HepG2 (cell line): Measurements from ENCODE around the gene C11orf21. TPM values are rescaled to one million over a fixed set of nuclear protein-coding genes. Genes with fewer than 3 reads are reported as not detected.

Source experiments
- ATAC-seq: fragments of 200-7000 bp; cut with Tn5 transposase; 3 replicates; pipeline ENCODE4 v1.9.1; 2020; ENCODE audit warnings: mild to moderate bottlenecking, moderate library complexity
- BruUV-seq: library from RNA; stranded (reverse); fragments of 400-500 nt; replicated peaks from 2 replicates; lab custom pipeline; 2021; lab: Mats Ljungman, UMichigan
- CTCF ChIA-PET: fragments of 300-600 bp; formaldehyde crosslinking; extraction: SDS; loops from one replicate; lab custom pipeline; 2021; ENCODE audit warnings: low total read pairs, inconsistent platforms, low intra/inter-chr PET ratio; lab: Yijun Ruan, JAX
- POLR2A ChIA-PET: fragments of 350-600 bp; sonication (Branson Sonifier 250); formaldehyde crosslinking; loops from one replicate; lab custom pipeline; 2020; ENCODE audit warnings: antibody characterized with exemption, inconsistent platforms; lab: Yijun Ruan, JAX
- DNase-seq: peaks from one replicate; pipeline ENCODE4 v3.0.0-alpha.2; 2015; ENCODE audit warnings: low spot score
- FAIRE-seq: peaks from 3 replicates; lab custom pipeline; 2011; peaks lifted over from hg19 to GRCh38; lab: Jason Lieb, UNC
- H2AFZ ChIP-seq: one replicate; pipeline ENCODE4 v1.6.1; 2011; ENCODE audit warnings: low read length, inconsistent platforms
- H3K27ac ChIP-seq: fragments of 300-600 bp; 3 replicates; pipeline ENCODE4 v1.8.0; 2011; ENCODE audit warnings: mixed run types, mild to moderate bottlenecking, mixed read lengths, low read length, inconsistent platforms; ENCODE audit not compliant: insufficient read depth; ENCODE audit errors: extremely low read length
- H3K27me3 ChIP-seq, 2 experiments: fragments of 200-600 bp in 1 of 2; 2 replicates in 1 of 2; 3 replicates in 1 of 2; pipeline versions ENCODE4 v1.6.0 to v1.8.0; 2011; ENCODE audit warnings: low read length in 2 of 2, mild to moderate bottlenecking in 2 of 2, moderate library complexity in 2 of 2, inconsistent platforms in 1 of 2; ENCODE audit not compliant: insufficient read depth in 2 of 2, control insufficient read depth in 1 of 2
- H3K36me3 ChIP-seq, 2 experiments: fragments of 200-600 bp in 1 of 2; replicated peaks in 1 of 2; 2 replicates in 1 of 2; 3 replicates in 1 of 2; pipeline versions ENCODE4 v1.5.1 to v1.8.0; 2011; ENCODE audit warnings: low read length in 2 of 2, inconsistent platforms in 1 of 2; ENCODE audit not compliant: insufficient read depth in 2 of 2, control insufficient read depth in 1 of 2
- H3K4me1 ChIP-seq: 2 replicates; pipeline ENCODE4 v1.5.1; 2012; ENCODE audit warnings: low read length, inconsistent platforms; ENCODE audit not compliant: insufficient read depth
- H3K4me2 ChIP-seq: 2 replicates; pipeline ENCODE4 v1.6.0; 2011; ENCODE audit warnings: low read depth, low read length, inconsistent platforms
- H3K4me3 ChIP-seq, 3 experiments: fragments of 200-600 bp in 1 of 3; sonication (generic), shearing (Covaris generic) in 1 of 3; replicated peaks in 1 of 3; 2 replicates each; pipeline ENCODE4 v1.5.1; 2011 to 2016; ENCODE audit warnings: low read length in 3 of 3, inconsistent platforms in 2 of 3, low read depth in 2 of 3, mild to moderate bottlenecking in 2 of 3, control low read depth in 1 of 3, mixed read lengths in 1 of 3; ENCODE audit not compliant: insufficient read depth in 1 of 3
- H3K79me2 ChIP-seq: one replicate; pipeline ENCODE4 v1.6.1; 2011; ENCODE audit warnings: low read length, inconsistent platforms; ENCODE audit not compliant: insufficient read depth
- H3K9ac ChIP-seq: 2 replicates; pipeline ENCODE4 v1.6.0; 2011; ENCODE audit warnings: mild to moderate bottlenecking, low read depth, low read length, inconsistent platforms; ENCODE audit not compliant: insufficient read depth
- H3K9me3 ChIP-seq: 2 replicates; pipeline ENCODE4 v1.5.1; 2012; ENCODE audit warnings: mild to moderate bottlenecking, low read length
- H4K20me1 ChIP-seq: 2 replicates; pipeline ENCODE4 v1.6.0; 2011; ENCODE audit warnings: inconsistent platforms, mild to moderate bottlenecking, low read length, moderate library complexity; ENCODE audit not compliant: insufficient read depth
- ATM ChIP-seq: fragments of 450-650 bp; IDR thresholded peaks from 2 replicates; pipeline ENCODE4 v1.7.1; 2017; ENCODE audit warnings: mild to moderate bottlenecking, borderline replicate concordance
- BCL6 ChIP-seq: IDR thresholded peaks from 2 replicates; pipeline ENCODE4 v1.6.1; 2016; ENCODE audit warnings: missing genetic modification reagents, missing compliant biosample characterization
- CBX1 ChIP-seq: IDR thresholded peaks from one replicate; pipeline ENCODE4 v1.6.1; 2016; ENCODE audit warnings: antibody characterized with exemption, low read depth
- ELF1 ChIP-seq: sonication (generic); formaldehyde crosslinking; IDR thresholded peaks from 2 replicates; pipeline ENCODE4 v1.4.0; 2020; ENCODE audit warnings: missing genetic modification reagents
- ELF4 ChIP-seq: sonication (generic); formaldehyde crosslinking; IDR thresholded peaks from 2 replicates; pipeline ENCODE4 v1.5.0; 2020; ENCODE audit warnings: missing genetic modification reagents, mild to moderate bottlenecking, moderate library complexity, borderline replicate concordance
- LCORL ChIP-seq, 2 experiments: fragments of 450-650 bp in 1 of 2; sonication (generic) in 1 of 2; formaldehyde crosslinking in 1 of 2; IDR thresholded peaks; 2 replicates each; pipeline versions ENCODE4 v1.5.0 to v1.6.1; 2017 to 2020; ENCODE audit warnings: antibody characterized with exemption in 1 of 2, missing genetic modification reagents in 1 of 2
- RARG ChIP-seq: sonication (generic); formaldehyde crosslinking; IDR thresholded peaks from 2 replicates; pipeline ENCODE4 v1.4.0; 2020; ENCODE audit warnings: low read depth, mild to moderate bottlenecking, missing genetic modification reagents
- SAFB2 ChIP-seq: sonication (generic); formaldehyde crosslinking; IDR thresholded peaks from 2 replicates; pipeline ENCODE4 v1.5.1; 2020; ENCODE audit warnings: missing genetic modification reagents, low read depth, mild to moderate bottlenecking, borderline replicate concordance
- SNAPC2 ChIP-seq: sonication (generic); formaldehyde crosslinking; IDR thresholded peaks from 2 replicates; pipeline ENCODE4 v1.8.1; 2022; ENCODE audit warnings: mild to moderate bottlenecking, missing genetic modification reagents
- TARDBP ChIP-seq: sonication (generic); formaldehyde crosslinking; IDR thresholded peaks from 2 replicates; pipeline ENCODE4 v1.8.0; 2022; ENCODE audit warnings: mild to moderate bottlenecking, missing genetic modification reagents
- ZNF256 ChIP-seq: sonication (generic); formaldehyde crosslinking; conservative IDR thresholded peaks from 2 replicates; pipeline ENCODE4 v1.4.0; 2020; ENCODE audit warnings: missing genetic modification reagents
- ZNF264 ChIP-seq: sonication (generic); formaldehyde crosslinking; IDR thresholded peaks from 2 replicates; pipeline ENCODE4 v1.4.0; 2020; ENCODE audit warnings: missing genetic modification reagents
- ZNF282 ChIP-seq: fragments of 450-650 bp; IDR thresholded peaks from 2 replicates; pipeline ENCODE4 v1.6.1; 2018; ENCODE audit not compliant: partially characterized antibody
- ZNF674 ChIP-seq: sonication (generic); formaldehyde crosslinking; IDR thresholded peaks from 2 replicates; pipeline ENCODE4 v1.5.0; 2020; ENCODE audit warnings: low read depth, mild to moderate bottlenecking, missing genetic modification reagents
- ZNF792 ChIP-seq: IDR thresholded peaks from 2 replicates; pipeline ENCODE4 v1.6.1; 2016
- ZNF816 ChIP-seq: sonication (generic); formaldehyde crosslinking; IDR thresholded peaks from 2 replicates; pipeline ENCODE4 v1.8.0; 2022; ENCODE audit warnings: missing genetic modification reagents, mild to moderate bottlenecking, borderline replicate concordance
- WGBS: methylation state at CpG from one replicate; pipeline ENCODE4 v1.1.6; 2017; ENCODE audit warnings: low lambda C conversion rate; 5-methylcytosine and 5-hydroxymethylcytosine counted together
- in situ Hi-C: cut with HindIII; loops from 2 replicates; pipeline ENCODE4 v1.10.0; 2017; ENCODE audit warnings: low pct_unique_long_range_greater_than_20kb; ENCODE audit not compliant: extremely low pct_ligation_motif_present
- intact Hi-C: fragments of 100-400 bp; cut with micrococcal nuclease; formaldehyde crosslinking; loops from one replicate; pipeline ENCODE4 v1.10.0; 2022; ENCODE audit not compliant: unreplicated experiment
- polyA plus RNA-seq, 8 experiments: library from polyadenylated mRNA; depleted of rRNA in 3 of 8; stranded (reverse) in 7 of 8; unstranded in 1 of 8; fragments of >200 nt; fragmentation: Illumina TruSeq in 4 of 8; extraction: Trizol in 4 of 8; gene quantifications; 2 replicates each; pipeline versions ENCODE4 v1.2.1 to v1.2.3, GENCODE V29; 2011 to 2016; ENCODE audit warnings: low read depth in 4 of 8, missing spikeins in 1 of 8, mixed read lengths in 1 of 8; ENCODE audit not compliant: insufficient read depth in 1 of 8
- total RNA-seq, 5 experiments: library from RNA; depleted of rRNA; stranded (reverse); fragments of >200 nt; fragmentation: Illumina TruSeq; extraction: Trizol; gene quantifications; 2 replicates each; pipeline ENCODE4 v1.2.3, GENCODE V29; 2016; ENCODE audit warnings: low read depth in 1 of 5

C11orf21 gene
- total and polyA plus RNA-seq, 2 of the 13 experiments (the other 11 are each of a cell fraction or from before 2014, with no cell fraction given) = 0.08 TPM; not detected in 1

- no peak overlapping the region for H3K4me2 ChIP-seq
- no peak overlapping the region for H2AFZ ChIP-seq
- no TSS peak for BruUV-seq
- peaks cover 7% of the 10 kb centered on the region for H3K4me1 ChIP-seq
- FAIRE-seq (no peak), DNase-seq (no peak), ATAC-seq (no peak)
- intact Hi-C loops (no loop called here), in situ Hi-C loops (loop anchor here (5.0 kb wide), 1 partner anchor 98 kb away; no protein-coding TSS in a partner anchor)
- no peaks in the 10 kb centered on the region for H3K79me2 ChIP-seq
- no peak overlapping the region for H3K4me3 ChIP-seq
- H3K9me3 ChIP-seq = no peaks in the 10 kb centered on the region
- no peaks in the 10 kb centered on the region for H4K20me1 ChIP-seq
- no peak overlapping the region for H3K9ac ChIP-seq
- WGBS = 36% methylated on average over 6 of the region's 8 CpGs
- ChIA-PET POLR2A (no interaction called here), CTCF (interaction anchor here (1.3 kb wide), 1 partner anchor 97 kb away, joined by 3 read pairs; no protein-coding TSS in a partner anchor)
- peaks cover 1 to 24% of the 10 kb centered on the region in 2 experiments; a peak in 2 of 5 replicates for H3K27me3 ChIP-seq
- TF ChIP-seq ELF4 (CRISPR knock-in tag) (no peak), ELF1 (CRISPR knock-in tag) (no peak), SAFB2 (no peak), LCORL (IDR thresholded peaks at IDR 0.05) (no peak), LCORL (CRISPR knock-in tag; IDR thresholded peaks at IDR 0.05) (no peak), SNAPC2 (CRISPR knock-in tag) (no peak), ZNF282 (no peak), ZNF792 (CRISPR knock-in tag) (no peak), ZNF264 (CRISPR knock-in tag) (no peak), ATM (no peak), ZNF256 (no peak), TARDBP (CRISPR knock-in tag) (no peak), RARG (CRISPR knock-in tag) (no peak), ZNF674 (CRISPR knock-in tag) (no peak), ZNF816 (CRISPR knock-in tag) (no peak), BCL6 (no peak), CBX1 (no peak)
- no peaks in the 10 kb centered on the region for H3K36me3 ChIP-seq
- no peak overlapping the region for H3K27ac ChIP-seq
These were observed 6.8 kb downstream of the C11orf21 start for GRCh38 chr11:2294926-2295290.
